Urothelium cell line (cell line): Measurements from ENCODE around the gene ANKRD11.

ENCODE experiments used
- DNase-seq: peaks from one replicate; pipeline ENCODE4 v3.0.0; 2011; ENCODE audit warnings: low spot score, mixed read lengths
- FAIRE-seq: peaks from 2 replicates; lab custom pipeline; 2011; peaks lifted over from hg19 to GRCh38; lab: Jason Lieb, UNC

Gene ANKRD11

DNA sequence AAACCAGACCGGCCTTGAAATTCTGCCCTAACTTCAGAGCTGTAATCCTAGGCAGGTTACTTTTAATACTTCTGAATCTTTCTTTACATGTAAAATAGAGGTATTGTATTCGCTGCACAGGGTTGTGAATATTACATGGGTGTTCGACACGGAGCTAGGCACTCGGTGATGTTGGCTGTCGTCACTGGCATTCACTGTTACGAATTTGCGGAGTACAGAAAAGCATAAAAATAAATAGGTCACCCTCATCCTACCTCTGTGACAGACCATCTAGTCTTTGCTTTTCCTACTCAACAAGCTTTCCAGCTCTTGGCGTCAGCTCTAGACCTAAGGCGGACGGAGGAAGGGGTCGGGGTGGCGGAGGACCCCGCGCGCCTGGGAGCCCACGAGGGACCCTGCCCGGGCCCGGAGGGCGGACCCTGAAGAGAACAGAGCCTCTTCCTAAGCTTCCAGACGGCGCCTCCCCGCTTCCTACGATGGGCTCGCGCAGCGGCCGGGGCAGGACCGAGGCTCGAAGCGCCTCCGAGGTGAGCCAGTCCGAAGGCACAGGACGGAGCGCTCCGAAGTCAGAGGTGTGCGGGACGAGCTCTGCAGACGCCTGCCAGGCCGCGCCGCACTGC, 17.0 kb upstream of the ANKRD11 start:
- DNase-seq (no peak), FAIRE-seq (no peak)

- DNase-seq (no peak), FAIRE-seq (no peak)
Measured at GRCh38 chr16:89506791-89507191, 16.4 kb upstream of the ANKRD11 start.

GRCh38 chr16:89506113-89506504, 15.7 kb upstream of the ANKRD11 start:
- FAIRE-seq (no peak), DNase-seq (no peak)

DNA sequence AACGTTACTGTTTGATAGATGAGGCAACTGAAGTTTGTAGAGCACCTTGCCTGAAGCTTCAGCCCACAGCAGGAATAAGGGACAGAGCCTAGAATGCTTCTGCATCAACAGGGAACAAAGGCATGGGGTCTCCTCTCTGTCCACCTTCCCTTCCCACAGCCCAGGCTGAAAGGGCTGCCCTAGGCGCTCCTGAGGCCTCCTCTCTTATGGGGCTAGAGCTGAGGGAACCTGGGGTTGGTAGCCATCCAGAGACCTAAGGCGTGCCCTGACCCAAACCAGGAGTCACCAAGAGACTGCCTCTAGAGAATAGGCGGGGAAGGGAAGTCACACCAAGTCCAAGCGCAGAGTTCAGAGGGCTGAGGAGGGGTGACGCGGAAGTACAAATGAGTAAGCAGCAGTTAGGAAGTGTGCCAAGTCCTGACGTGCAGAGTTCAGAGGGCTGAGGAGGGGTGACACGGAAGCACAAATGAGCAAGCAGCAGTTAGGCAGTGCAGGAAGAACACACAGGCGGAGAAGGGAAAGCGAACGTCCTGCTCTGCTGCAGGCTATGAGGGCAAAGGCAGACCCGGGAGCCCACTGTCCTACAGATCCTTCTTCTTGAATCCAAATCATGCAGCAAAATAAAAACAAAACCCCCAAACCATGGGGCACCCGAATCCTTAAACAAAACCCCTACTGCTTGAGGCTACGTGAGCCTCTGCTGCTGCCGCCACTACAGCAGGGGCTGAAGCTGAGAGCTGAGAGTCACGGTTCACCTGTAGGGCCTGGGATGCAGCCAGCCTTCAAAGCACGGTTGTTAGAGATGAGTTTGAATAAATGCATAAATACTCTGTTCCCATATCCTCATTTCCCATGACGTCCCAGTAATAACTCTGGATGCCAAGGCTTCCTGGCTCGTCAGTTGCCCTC, 15.1 kb upstream of the ANKRD11 start:
- no peak for FAIRE-seq
- DNase-seq, result peak; percentile 66

DNA sequence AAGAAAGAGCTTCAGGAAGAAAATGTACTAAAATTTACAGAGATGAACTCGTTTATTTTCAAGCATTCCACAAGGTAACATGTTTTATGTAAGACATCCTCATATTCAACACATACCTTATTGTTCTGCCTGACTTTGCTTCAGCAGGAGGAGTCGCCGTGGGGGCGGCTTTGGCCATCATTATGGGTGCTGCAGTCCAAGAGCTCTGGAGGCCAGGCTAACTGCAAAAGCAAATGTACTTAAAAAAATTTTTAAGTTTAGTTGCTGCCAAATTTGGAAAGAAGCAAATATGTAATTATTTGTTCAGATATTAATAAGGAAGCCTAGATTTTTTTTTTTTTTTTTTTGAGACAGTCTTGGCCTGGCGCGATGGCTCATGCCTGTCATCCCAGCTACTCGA, 13.7 kb upstream of the ANKRD11 start:
- no peak for DNase-seq
- FAIRE-seq, result no peak

- DNase-seq (peak; percentile 26), FAIRE-seq (no peak)
Measured at GRCh38 chr16:89502081-89502843, 11.9 kb upstream of the ANKRD11 start.

DNA sequence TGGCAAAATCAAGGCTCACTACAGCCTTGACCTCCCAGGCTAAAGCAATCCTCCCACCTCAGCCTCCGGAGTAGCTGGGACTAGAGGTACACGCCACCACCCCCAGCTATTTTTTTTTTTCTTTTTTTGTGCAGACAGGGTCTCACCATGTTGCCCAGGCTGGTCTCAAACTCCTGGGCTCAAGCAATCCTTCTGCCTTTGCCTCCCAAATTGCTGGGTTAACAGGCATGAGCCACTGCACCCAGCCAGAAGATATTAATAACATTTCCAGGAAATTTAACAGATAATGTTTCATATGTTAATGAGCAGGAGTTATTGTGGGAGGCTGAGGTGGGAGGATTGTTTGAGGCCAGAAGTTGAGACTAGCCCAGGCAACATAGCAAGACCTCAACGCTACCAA, 9.4 kb upstream of the ANKRD11 start:
- no peak for DNase-seq

GRCh38 chr16:89498839-89499238, 8.5 kb upstream of the ANKRD11 start:
- no peak for DNase-seq
- no peak for FAIRE-seq

More for the DNA sequence above, 9.4 kb upstream of the ANKRD11 start:
- FAIRE-seq, result no peak

DNA sequence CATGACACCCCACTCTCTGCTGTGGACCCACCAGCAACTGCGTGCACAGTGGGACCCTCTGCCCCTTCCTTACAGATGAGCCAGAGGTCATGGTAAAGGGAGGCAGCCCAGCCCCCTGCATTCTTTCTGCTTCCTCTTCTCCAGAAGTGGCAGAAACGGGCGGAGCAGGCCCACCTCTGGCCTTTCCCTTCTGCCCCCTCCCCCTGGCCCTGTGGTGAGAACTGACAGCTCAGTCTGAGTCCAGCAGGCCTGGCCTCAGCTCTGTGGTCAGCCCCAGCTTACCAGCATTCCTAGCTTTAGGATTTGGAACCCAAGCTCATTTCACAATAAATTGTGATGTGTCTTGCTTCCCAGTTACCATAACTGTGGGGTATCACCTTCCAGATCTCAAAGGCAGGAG, 4.8 kb upstream of the ANKRD11 start:
- no peak for FAIRE-seq

GRCh38 chr16:89493776-89494175, 3.4 kb upstream of the ANKRD11 start:
- FAIRE-seq (no peak), DNase-seq (no peak)

More for the DNA sequence above, 4.8 kb upstream of the ANKRD11 start:
- DNase-seq, result no peak

GRCh38 chr16:89491974-89492687, 1.8 kb upstream of the ANKRD11 start:
- DNase-seq (no peak), FAIRE-seq (no peak)

- FAIRE-seq (no peak), DNase-seq (no peak)
Measured at GRCh38 chr16:89491238-89491869, 993 bp upstream of the ANKRD11 start.

- no peak for DNase-seq
- FAIRE-seq, result no peak
Measured at GRCh38 chr16:89489898-89490438, 393 bp downstream of the ANKRD11 start.

GRCh38 chr16:89489040-89489897, 1.1 kb downstream of the ANKRD11 start:
- FAIRE-seq (peak; percentile 79), DNase-seq (peak; percentile 84)

DNA sequence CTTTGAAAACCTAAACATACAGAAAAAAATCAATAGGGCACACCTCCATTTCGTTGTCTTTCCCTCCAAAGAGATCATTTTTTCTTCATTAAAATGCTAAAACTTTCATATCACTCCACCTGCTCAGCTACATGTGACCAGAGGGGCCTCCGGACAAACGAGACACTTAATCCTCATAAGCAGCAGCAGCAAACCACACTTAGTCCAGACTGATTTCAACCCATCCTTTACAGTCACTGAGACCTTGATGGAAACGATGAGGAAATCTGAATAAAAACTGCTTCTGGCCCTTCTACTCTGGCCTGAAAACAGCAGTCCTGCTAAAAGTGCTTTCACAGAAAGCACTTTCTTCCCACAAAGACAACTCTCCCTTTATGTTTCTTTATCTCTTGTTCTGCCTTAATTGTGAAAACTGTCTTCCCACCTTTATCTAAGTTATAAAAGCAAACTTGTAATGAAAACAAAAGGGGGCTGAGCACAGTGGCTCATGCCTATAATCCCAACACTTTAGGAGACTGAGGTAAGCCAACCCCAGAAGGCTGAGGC, 4.6 kb downstream of the ANKRD11 start:
- FAIRE-seq (no peak), DNase-seq (no peak)

- no peak for FAIRE-seq
- no peak for DNase-seq
Measured at GRCh38 chr16:89484923-89485679, 5.3 kb downstream of the ANKRD11 start.

- DNase-seq, result no peak
- no peak for FAIRE-seq
Measured at GRCh38 chr16:89484041-89484501, 6.3 kb downstream of the ANKRD11 start.

DNA sequence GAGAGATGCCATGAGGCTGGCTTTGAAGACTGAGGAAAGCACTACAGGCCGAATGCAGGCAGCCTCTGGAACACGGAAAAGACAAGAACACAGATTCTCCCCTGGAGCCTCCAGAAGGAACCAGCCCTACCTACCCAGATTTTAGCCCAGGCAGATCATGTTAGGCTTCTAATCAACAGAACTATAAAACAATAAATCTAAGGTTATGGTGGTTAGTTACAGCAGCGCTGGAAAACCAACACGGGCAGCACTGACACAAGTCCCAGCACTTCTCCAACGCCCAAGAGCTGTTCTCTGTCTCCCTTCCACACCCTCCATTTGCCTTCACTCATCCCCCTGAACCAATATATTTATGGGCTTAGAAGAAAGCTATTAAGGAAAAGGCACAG, 7.5 kb downstream of the ANKRD11 start:
- FAIRE-seq, result no peak
- DNase-seq, result no peak
